Chondrocyte (in vitro differentiated cells): ENCODE data around the gene PDHX. TPM values are rescaled to one million over a fixed set of nuclear protein-coding genes. Genes with fewer than 3 reads are reported as not detected.

ENCODE experiments used
- DNase-seq: peaks from one replicate; pipeline ENCODE4 v3.0.0; 2021; ENCODE audit warnings: mixed read lengths, low spot score
- H3K27ac Mint-ChIP-seq: one replicate; pipeline ENCODE4 v1.8.0; 2021; ENCODE audit warnings: mild to moderate bottlenecking, moderate library complexity, mixed read lengths; ENCODE audit not compliant: unreplicated experiment
- H3K27me3 Mint-ChIP-seq: 2 replicates; pipeline ENCODE4 v1.8.0; 2021; ENCODE audit warnings: low read depth, mixed read lengths
- H3K36me3 Mint-ChIP-seq: 2 replicates; pipeline ENCODE4 v1.8.0; 2021; ENCODE audit warnings: low read depth, mixed read lengths
- H3K4me1 Mint-ChIP-seq: 2 replicates; pipeline ENCODE4 v1.8.0; 2021; ENCODE audit warnings: low read depth, mild to moderate bottlenecking, mixed read lengths
- H3K4me3 Mint-ChIP-seq: one replicate; pipeline ENCODE4 v1.8.0; 2021; ENCODE audit warnings: mild to moderate bottlenecking, moderate library complexity, mixed read lengths; ENCODE audit not compliant: unreplicated experiment
- H3K9me3 Mint-ChIP-seq: 2 replicates; pipeline ENCODE4 v1.8.0; 2021; ENCODE audit warnings: low read depth, mixed read lengths
- CTCF ChIP-seq: fragments of 200-600 bp; sonication (generic); IDR thresholded peaks from 2 replicates; pipeline ENCODE4 v1.5.0; 2021; ENCODE audit warnings: antibody characterized with exemption, mild to moderate bottlenecking, moderate library complexity
- total RNA-seq: library from RNA; stranded (reverse); gene quantifications from 3 replicates; pipeline ENCODE4 v1.2.1, GENCODE V29; 2021

The PDHX gene
- total RNA-seq, 1 donor from 2014 or later: 38.8 TPM

GRCh38 chr11:34940026-34940677 lies 23.7 kb downstream of the PDHX start:
- Mint-ChIP-seq H3K36me3 (peaks cover 12% of the 10 kb centered on the region), H3K9me3 (peaks cover 5% of the 10 kb centered on the region), H3K4me3 (no peak overlapping the region), H3K4me1 (peaks cover 24% of the 10 kb centered on the region), H3K27me3 (no peaks in the 10 kb centered on the region), H3K27ac (peak overlapping the region; percentile 64)
- TF ChIP-seq CTCF: peak; percentile 76
- no peak for DNase-seq

- H3K4me3 Mint-ChIP-seq: no peak overlapping the region
- H3K9me3 Mint-ChIP-seq: peaks cover 5% of the 10 kb centered on the region
- H3K4me1 Mint-ChIP-seq: peaks cover 24% of the 10 kb centered on the region
- no peak overlapping the region for H3K27ac Mint-ChIP-seq
- no peak for DNase-seq
- no peaks in the 10 kb centered on the region for H3K27me3 Mint-ChIP-seq
- TF ChIP-seq CTCF: no peak
- peaks cover 9% of the 10 kb centered on the region for H3K36me3 Mint-ChIP-seq
These were observed 25.3 kb downstream of the PDHX start for GRCh38 chr11:34941688-34942087.

- Mint-ChIP-seq H3K27ac (no peak overlapping the region), H3K4me1 (peaks cover 20% of the 10 kb centered on the region)
- no peak for TF ChIP-seq CTCF
These were observed 28.3 kb downstream of the PDHX start for GRCh38 chr11:34944692-34945091.

GRCh38 chr11:34948696-34949095 lies 32.3 kb downstream of the PDHX start:
- Mint-ChIP-seq H3K27me3 (no peaks in the 10 kb centered on the region), H3K4me1 (peaks cover 3% of the 10 kb centered on the region), H3K36me3 (peaks cover 7% of the 10 kb centered on the region), H3K9me3 (peaks cover 5% of the 10 kb centered on the region), H3K27ac (no peak overlapping the region), H3K4me3 (no peak overlapping the region)
- no peak for DNase-seq
- TF ChIP-seq CTCF: no peak

More at GRCh38 chr11:34944692-34945091, 28.3 kb downstream of the PDHX start:
- no peak for DNase-seq
- peaks cover 5% of the 10 kb centered on the region for H3K9me3 Mint-ChIP-seq
- peaks cover 9% of the 10 kb centered on the region for H3K36me3 Mint-ChIP-seq
- H3K27me3 Mint-ChIP-seq: no peaks in the 10 kb centered on the region
- no peak overlapping the region for H3K4me3 Mint-ChIP-seq

- Mint-ChIP-seq H3K9me3 (no peaks in the 10 kb centered on the region), H3K27ac (no peak overlapping the region), H3K36me3 (peaks cover 10% of the 10 kb centered on the region), H3K4me1 (peaks cover under 1% of the 10 kb centered on the region), H3K4me3 (no peak overlapping the region), H3K27me3 (no peaks in the 10 kb centered on the region)
- no peak for DNase-seq
- TF ChIP-seq CTCF: no peak
These were observed 37.5 kb downstream of the PDHX start for GRCh38 chr11:34953955-34954354.
